HG02763 (cell line): Measurements from ENCODE around the gene RUVBL2.
"Not testable (repeated sequence)": the region's sequence is repeated elsewhere in the genome, so short reads cannot be mapped to it uniquely, and the experiment has no call there.

Experiments used
- ATAC-seq: cut with Tn5 transposase; IDR thresholded peaks from one replicate; pipeline ENCODE4 v1.9.1; 2021; ENCODE audit warnings: mild to moderate bottlenecking, moderate library complexity; ENCODE audit not compliant: unreplicated experiment

RUVBL2 gene

DNA sequence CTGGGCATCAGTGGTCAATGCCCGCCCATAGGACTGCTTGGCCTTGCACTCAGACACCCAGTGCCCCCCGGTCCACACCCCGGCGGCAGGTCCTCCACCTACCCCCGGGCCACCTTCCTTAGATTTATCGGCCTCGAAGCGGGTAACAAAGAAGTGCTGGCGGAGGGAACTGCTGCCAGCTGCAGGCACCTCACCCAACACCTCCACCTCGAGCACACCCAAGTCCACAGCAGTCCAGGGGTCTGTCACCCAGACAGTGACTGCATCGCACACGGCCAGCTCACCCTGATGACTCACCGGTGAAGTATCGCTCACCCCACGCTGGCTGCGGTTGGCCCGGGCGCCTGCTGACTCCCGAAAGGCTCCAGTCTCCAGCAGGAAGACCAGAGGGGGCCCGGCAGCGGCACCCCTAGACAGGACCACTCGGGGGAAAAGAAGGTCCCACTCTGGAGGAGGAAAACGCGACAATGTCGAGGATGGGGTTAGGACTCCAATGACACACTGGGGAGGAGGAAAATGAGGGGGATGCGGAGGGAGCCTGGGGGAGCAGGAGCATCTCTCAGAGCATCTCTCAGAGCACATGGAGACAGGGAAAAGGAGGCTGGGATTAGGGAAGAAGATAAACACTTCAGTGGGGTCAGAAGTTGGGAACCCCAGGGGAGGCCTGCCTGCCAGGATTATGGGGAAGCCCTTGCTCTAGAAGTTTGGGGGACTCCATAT, 45.0 kb downstream of the RUVBL2 start:
- not testable (repeated sequence) for ATAC-seq

DNA sequence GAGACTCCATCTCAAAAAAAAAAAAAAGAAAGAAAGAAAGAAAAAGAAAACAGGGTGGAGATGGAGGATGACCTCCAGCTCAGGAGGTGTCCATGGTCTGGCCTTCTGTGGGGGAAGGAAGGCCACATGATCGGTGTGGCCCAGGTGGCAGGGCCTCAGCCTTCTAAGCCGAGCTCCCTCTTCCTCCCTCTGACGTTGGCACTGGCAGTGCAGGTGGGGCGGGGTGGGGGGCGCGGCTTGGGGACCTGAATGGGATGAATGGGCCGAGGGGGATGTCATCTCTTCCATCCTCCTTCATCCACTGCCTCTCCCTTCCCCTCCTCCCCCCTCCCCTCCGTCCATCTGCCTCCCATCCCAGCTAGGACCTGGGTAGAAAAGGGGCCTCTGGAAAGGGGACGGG, 46.0 kb downstream of the RUVBL2 start:
- not testable (repeated sequence) for ATAC-seq

DNA sequence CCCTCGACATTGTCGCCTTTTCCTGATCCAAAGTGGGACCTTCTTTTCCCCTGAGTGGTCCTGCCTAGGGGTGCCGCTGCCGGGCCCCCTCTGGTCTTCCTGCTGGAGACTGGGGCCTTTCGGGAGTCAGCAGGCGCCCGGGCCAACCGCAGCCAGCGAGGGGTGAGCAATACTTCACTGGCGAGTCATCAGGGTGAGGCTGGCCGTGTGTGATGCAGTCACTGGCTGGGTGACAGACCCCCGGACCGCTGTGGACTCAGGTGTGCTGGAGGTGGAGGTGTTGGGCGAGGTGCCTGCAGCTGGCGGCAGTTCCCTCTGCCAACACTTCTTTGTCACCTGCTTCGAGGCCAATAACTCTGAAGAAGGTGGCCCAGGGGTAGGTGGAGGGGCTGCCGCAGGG, 48.5 kb downstream of the RUVBL2 start:
- no peak for ATAC-seq

DNA sequence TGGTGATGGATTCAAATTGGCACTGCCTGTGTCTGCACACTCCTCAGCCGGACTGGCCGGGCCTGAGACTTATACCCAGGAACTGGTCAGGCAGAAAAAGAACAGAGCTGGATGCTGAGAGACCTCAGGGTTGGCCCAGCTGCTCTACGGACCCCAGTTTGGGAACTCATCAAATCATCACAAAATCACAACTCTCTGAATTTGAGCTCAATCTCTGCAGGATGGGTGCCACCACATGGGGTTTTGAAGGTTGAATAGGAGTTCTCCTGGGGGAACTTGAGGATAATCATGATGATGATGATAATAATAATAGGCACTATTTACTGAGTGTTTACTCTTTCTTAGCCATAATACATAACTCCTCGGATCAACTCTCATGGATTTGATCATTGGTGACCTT, 49.0 kb downstream of the RUVBL2 start:
- ATAC-seq: not testable (repeated sequence)

DNA sequence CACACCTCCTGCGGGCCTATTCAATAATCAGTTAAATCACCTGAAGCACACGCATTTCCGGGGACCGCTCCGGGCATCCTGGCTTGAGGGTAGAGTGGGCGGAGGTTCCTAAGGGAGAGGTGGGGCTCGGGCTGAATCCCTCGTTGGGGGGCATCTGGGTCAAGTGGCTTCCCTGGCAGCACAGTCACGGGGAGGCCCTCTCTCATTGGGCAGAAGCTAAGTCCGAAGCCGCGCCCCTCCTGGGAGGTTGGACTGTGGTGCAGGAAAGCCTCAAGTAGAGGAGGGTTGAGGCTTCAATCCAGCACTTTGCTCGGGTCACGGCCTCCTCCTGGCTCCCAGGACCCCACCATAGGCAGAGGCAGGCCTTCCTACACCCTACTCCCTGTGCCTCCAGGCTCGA, 49.9 kb downstream of the RUVBL2 start, which contains the start of gene CGB5:
CGB5 (plus strand) TSS at position 301 of the 400 bp plus-strand sequence. CDS start 362 bp downstream, outside the sequence.
- not testable (repeated sequence) for ATAC-seq

DNA sequence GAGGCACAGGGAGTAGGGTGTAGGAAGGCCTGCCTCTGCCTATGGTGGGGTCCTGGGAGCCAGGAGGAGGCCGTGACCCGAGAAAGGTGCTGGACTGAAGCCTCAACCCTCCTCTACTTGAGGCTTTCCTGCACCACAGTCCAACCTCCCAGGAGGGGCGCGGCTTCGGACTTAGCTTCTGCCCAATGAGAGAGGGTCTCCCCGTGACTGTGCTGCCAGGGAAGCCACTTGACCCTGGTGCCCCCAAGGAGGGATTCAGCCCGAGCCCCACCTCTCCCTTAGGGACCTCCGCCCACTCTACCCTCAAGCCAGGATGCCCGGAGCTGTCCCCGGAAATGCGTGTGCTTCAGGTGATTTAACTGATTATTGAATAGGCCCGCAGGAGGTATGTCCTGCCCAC, 55.3 kb downstream of the RUVBL2 start, which contains the start of gene CGB8:
CGB8 (minus strand) TSS at position 101 of the 400 bp plus-strand sequence. CDS start 372 bp downstream, outside the sequence.
- not testable (repeated sequence) for ATAC-seq

DNA sequence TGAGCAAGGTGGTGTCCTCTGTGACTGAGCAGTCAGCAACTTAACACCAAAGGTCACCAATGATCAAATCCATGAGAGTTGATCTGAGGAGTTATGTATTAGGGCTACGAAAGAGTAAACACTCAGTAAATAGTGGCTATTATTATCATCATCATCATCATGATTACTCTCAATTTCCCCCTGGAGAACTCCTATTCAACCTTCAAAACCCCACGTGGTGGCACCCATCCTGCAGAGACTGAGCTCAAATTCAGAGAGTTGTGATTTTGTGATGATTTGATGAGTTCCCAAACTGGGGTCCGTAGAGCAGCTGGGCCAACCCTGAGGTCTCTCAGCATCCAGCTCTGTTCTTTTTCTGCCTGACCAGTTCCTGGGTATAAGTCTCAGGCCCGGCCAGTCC, 56.1 kb downstream of the RUVBL2 start:
- ATAC-seq: not testable (repeated sequence)

DNA sequence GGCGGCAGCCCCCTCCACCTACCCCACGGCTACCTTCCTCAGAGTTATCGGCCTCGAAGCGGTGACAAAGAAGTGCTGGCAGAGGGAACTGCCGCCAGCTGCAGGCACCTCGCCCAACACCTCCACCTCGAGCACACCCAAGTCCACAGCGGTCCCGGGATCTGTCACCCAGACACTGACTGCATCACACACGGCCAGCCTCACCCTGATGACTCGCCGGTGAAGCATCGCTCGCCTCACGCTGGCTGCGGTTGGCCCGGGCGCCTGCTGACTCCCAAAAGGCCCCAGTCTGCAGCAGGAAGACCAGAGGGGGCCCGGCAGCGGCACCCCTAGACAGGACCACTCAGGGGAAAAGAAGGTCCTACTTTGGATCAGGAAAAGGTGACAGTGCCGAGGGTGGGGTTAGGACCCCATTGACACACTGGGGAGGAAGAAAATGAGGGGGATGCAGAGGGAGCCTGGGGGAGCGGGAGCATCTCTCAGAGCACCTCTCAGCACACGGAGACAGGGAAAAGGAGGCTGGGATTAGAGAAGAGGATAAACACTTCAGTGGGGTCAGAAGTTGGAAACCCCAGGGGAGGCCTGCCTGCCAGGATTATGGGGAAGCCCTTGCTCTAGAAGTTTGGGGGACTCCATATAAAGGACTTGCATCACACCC, 56.8 kb downstream of the RUVBL2 start:
- not testable (repeated sequence) for ATAC-seq

DNA sequence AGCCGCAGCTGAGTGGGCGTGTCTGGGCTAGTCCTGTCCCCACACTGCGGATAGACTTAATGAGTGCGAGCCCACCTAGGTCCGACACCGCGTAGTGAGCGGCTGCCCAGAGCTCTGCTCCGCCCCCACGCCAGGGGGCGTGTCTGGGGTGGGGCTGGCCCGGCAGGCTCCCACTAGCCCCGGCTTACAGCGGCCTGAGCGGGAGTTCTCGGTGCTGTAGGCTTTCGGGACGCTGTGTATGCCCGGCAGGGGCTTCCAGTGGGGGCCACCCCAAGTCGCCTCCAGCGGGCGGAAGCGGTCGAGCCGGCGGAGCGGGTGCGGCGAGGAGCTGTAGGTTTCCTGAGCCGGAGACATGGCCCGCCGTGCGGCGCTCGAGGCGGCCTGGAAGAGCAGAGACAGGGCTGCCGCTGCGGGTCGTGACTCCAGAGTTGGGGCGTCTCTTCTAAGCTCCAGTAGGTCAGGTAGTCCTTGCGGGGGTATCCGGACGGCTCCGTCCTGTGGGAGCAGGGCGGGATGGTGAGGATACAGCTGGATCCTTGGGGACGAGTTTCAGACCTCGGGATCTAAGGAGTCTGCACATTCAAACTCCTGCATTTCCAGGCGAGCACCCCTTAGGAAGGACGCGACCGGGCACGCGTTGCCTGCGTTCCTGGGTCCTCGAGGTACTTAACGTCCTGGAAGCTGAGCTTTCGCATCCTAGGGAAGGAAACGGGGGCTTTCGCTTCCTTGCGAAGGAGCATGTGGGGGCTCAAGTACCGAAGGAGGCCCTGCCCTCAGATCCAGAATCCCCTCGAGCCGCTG, 62.6 kb downstream of the RUVBL2 start:
- no peak for ATAC-seq

DNA sequence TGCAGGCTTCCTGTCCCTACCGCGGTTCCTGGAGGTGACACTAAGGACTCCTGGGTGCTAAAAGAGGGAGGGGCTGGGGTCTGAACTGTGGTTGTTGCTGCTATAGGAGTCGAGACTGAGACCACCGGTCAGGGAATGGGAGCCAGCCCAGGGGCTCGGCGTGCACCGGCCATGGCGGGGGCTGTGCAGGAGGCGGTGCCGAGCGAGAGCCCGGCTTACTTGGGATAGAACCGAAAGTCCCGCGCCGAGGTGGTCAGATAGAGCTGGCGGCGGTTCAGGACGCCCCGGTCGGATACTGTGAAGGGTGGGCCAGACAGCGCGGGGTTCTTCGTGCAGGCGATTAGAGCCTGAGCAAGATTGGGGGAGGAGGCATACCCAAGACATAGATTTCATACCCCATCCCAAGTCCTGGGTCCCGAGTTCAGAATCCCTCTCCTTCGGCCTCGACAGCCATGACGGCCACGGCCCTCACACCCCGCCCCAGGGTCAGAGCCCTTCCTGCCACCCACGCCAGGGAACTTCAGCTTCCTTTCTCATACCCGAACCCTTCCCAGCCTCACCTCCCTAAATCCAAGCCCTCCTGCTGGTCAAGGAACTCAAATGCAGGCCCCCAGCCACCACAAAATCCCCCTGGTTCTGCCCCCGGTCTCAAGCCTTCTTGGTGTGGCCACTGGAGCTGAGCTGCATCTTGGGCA, 63.4 kb downstream of the RUVBL2 start:
- not testable (repeated sequence) for ATAC-seq

DNA sequence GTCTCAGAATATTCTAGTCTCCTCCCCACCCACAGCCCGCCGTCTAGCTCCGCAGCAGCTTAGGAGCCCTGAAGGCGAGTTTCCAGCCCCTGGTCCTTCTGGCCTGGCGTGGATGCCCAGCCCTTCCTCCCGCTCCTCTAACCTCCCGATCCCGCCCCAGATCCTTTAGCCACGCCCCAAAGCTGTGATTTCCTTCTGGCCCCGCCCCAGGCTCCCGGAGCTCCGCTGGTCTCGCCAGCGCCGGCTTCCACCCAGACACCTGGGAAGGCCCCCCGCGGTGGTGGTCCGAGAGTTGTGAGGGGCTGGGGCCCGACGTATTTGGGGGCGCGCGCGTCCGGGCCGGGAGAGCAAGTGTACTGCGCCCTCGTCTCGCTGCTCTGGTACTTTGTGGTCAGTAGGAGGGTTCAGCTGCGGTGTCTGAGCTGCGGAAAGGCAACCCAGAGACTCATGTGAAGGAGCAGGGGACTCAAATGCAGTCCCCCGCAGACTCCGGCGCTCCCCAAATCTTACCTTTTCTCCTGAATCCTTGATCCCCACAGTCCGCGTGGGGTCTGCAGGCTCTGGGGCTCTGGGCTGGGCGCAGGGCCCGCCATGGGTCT, 64.0 kb downstream of the RUVBL2 start, which contains the start of gene CGB7:
CGB7 (minus strand) TSS at position 114 of the 599 bp plus-strand sequence. CDS start 2,374 bp downstream, outside the sequence.
- ATAC-seq: no peak

DNA sequence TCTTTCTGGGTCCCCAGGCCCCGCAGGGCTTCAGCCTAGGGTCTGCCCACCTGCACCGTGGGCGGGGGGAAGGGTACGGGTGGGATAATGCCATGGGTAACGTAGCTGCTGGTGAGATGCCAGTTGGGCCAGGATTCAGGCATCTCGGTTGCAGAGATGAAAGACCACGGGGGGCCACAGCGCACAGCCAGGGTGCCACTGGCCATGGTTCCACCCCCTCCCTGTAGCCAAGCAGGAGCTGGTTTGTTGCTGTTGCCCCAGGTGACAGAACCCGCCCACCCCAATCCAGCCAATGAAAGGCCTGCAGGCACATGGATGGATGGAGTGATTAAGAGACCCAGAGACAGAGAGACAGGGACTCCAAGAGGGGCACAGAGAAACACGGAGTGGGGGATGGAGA, 64.9 kb downstream of the RUVBL2 start:
- ATAC-seq: no peak

DNA sequence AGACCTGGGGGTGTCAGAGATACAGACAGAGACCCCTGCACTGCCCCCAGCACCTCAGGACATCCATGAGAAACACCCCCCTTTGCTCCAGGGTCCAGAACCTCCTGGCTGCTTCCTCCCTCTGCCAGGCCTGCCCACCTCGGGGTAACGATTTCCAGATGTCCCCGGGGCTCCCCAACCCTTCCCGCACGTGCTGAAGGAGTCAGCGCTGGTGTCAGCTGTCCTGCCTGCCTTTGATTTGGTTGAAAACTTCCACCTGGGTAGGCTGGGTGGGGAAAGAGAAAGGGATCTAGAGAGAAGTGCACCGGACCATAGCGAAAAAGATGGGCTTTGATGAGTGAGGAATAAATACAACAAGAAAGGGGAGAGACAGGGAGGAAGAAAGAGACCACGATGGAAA, 65.4 kb downstream of the RUVBL2 start:
- no peak for ATAC-seq

DNA sequence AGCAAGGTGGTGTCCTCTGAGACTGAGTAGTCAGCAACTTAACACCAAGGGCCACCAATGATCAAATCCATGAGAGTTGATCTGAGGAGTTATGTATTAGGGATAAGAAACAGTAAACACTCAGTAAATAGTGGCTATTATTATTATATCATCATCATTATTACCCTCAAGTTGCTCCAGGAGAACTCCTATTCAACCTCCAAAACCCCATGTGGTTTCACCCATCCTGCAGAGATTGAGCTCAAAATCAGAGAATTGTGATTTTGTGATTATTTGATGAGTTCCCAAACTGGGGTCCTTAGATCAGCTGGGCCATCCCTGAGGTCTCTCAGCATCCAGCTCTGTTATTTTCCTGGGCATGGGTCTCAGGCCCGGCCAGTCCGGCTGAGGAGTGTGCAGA, 67.3 kb downstream of the RUVBL2 start:
- no peak for ATAC-seq

DNA sequence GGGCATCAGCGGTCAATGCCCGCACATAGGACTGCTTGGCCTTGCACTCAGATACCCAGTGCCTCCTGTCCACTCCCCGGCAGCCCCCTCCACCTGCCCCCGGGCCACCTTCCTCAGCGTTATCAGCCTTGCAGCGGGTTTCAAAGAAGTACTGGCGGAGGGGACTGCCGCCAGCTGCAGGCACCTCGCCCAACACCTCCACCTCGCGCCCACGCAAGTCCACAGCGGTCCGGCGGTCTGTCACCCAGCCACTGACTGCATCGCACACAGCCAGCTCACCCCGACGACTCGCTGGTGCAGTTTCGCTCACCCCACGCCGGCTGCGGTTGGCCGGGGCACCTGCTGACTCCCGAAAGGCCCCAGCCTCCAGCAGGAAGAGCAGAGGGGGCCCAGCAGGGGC, 67.8 kb downstream of the RUVBL2 start:
- ATAC-seq: no peak

DNA sequence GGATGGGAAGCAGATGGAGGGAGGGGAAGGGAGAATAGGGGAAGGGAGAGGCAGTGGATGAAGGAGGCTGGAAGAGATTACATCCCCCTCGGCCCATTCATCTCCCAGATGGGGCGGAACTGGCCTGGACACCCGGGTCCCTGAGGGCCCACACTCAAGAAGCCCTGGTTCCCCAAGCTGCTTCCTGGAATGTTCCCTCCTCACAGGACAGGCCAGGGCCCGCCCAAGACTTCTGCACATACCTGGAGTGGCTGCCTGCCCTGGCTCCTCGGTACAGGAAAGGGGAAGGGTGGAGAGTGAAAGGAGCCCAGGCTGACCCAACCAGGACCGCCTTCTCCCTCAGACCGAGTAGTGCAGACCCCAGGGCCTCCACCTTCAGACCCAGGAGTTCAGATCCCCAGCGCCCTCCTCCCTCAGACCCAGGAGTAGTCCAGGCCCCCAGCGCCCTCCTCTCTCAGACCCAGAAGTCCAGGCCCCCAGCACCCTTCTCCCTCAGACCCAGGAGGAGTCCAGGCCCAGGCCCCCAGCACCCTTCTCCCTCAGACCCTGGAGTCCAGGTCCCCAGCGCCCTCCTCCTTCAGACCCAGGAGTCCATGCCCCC, 70.4 kb downstream of the RUVBL2 start:
- no peak for ATAC-seq

DNA sequence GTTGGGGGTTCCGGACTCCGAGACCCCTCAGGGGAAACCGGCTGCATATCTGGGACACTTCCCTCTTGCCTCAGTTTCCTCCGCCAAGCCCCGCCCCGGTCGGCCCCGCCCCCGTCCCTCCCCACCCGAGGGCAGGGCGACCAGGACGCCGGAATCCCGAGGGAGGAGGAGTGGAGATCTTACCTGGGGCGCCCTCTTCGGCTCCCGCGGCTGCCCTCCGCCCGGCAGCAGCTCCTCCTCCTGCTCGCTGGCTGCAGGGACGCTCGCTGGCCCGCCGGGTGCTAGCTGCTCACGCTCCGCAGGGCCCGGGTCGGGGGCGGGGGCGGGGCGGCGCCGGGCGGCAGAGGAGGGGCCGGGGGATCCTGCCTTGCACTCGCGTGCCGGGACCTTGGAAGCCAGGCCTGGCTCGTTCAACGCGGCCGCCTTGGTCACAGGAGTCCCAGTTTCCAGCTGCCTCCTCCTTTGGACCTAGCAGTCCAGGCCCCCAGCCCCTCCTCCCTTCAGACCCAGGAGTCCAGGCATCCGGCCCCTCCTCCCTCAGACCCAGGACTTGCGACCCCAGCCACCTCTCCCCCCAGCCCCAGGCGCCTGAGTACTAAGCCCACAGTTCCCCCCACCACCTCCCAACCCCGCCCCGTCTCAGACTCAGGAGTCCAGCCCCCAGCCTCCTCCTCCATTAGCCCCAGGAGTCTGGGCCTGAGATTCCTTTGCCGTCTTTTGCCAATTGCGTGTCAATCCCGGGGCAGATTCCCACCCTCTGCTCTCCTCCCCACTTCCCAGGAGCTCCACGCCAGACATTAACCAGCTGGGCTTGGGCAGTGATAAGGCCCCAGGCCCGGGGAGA, 71.3 kb downstream of the RUVBL2 start, which contains the start of gene NTF4:
NTF4 (minus strand) TSS at position 51 of the 844 bp plus-strand sequence. CDS start 2,821 bp downstream, outside the sequence.
- no peak for ATAC-seq
